ENCODE results near the gene SLC38A11.

DNA sequence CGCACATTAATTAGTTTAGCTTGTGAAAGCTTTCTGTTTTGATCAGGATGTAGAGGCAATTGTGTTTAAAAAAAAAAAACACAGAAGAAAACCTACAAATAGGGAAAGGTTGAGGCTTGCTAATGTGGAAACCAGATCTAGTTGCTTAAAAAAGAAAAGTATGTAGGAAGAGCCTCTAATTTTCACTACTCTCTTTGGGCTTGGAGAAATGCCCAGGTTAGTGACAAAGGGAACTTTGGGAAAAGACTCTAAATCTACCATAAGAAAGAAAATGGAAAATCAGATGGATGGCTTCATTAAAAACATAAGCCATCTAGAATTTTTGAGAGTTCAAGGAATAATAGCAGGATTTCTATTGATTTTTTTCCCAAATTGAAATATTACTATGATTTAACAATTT lies 47.3 kb upstream of the SLC38A11 start:
- TF ChIP-seq SUZ12 (IDR thresholded peaks at IDR 0.05; ENCODE audit: low read length) (no peak), SP1 (IDR thresholded peaks at IDR 0.05; ENCODE audit: low read depth, low read length) (no peak), CEBPB (IDR thresholded peaks at IDR 0.05; ENCODE audit: low read depth, low read length) (no peak), MAFK (IDR thresholded peaks at IDR 0.05; ENCODE audit: low read depth, low read length) (no peak), SIN3A (conservative IDR thresholded peaks at IDR 0.05 in 1 of 2, IDR thresholded peaks at IDR 0.05 in 1 of 2; ENCODE audit: low read depth in 1 of 2, low read length in 2 of 2) (no peak), JUN (IDR thresholded peaks at IDR 0.05; ENCODE audit: low read depth, low read length) (no peak), JUND (IDR thresholded peaks at IDR 0.05; ENCODE audit: low read length) (no peak), YY1 (IDR thresholded peaks at IDR 0.05; ENCODE audit: low read depth, low read length) (no peak), NRF1 (IDR thresholded peaks at IDR 0.05; ENCODE audit: low read depth, low read length) (no peak), HDAC6 (IDR thresholded peaks at IDR 0.05; ENCODE audit: low read depth, low read length) (no peak), POLR2A (IDR thresholded peaks at IDR 0.05; ENCODE audit: control extremely low read depth in 1 of 2, low read depth in 2 of 2, low read length in 2 of 2) (no peak)
- TF ChIP-seq, protein P1, sequence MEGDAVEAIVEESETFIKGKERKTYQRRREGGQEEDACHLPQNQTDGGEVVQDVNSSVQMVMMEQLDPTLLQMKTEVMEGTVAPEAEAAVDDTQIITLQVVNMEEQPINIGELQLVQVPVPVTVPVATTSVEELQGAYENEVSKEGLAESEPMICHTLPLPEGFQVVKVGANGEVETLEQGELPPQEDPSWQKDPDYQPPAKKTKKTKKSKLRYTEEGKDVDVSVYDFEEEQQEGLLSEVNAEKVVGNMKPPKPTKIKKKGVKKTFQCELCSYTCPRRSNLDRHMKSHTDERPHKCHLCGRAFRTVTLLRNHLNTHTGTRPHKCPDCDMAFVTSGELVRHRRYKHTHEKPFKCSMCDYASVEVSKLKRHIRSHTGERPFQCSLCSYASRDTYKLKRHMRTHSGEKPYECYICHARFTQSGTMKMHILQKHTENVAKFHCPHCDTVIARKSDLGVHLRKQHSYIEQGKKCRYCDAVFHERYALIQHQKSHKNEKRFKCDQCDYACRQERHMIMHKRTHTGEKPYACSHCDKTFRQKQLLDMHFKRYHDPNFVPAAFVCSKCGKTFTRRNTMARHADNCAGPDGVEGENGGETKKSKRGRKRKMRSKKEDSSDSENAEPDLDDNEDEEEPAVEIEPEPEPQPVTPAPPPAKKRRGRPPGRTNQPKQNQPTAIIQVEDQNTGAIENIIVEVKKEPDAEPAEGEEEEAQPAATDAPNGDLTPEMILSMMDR (IDR thresholded peaks at IDR 0.05; ENCODE audit: control extremely low read depth in 1 of 3, insufficient read depth in 1 of 3, low read depth in 1 of 3, low read length in 3 of 3), result no peak
- TF ChIP-seq, protein P2, sequence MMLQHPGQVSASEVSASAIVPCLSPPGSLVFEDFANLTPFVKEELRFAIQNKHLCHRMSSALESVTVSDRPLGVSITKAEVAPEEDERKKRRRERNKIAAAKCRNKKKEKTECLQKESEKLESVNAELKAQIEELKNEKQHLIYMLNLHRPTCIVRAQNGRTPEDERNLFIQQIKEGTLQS (IDR thresholded peaks at IDR 0.05; ENCODE audit: insufficient read depth, low read depth, low read length), result no peak

Data from H1 (cell line).